Measurements from ENCODE around the gene ROR1.

DNA sequence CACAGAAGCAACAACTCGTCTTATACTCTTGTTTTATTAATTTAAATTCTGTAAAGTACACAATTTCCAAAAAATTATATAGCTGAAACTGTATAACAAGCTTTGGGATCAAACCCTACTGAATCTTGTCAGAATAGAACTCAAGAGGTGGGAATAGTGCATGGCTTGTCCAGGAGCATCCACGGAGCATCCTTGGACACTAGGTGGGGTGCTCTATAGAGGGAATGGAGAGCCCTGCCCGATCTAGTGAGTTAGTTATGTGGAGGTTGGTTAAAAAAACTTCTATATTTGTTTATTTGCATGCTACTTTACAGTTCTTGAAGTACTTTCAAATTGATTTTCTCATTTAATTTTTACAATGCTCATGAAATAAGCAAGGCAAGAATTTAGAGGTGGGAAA lies 28.3 kb downstream of the ROR1 start:
- TF ChIP-seq EZH2 (IDR thresholded peaks at IDR 0.05; ENCODE audit: low read length, missing control alignments) = no peak
- TF ChIP-seq, protein P1, sequence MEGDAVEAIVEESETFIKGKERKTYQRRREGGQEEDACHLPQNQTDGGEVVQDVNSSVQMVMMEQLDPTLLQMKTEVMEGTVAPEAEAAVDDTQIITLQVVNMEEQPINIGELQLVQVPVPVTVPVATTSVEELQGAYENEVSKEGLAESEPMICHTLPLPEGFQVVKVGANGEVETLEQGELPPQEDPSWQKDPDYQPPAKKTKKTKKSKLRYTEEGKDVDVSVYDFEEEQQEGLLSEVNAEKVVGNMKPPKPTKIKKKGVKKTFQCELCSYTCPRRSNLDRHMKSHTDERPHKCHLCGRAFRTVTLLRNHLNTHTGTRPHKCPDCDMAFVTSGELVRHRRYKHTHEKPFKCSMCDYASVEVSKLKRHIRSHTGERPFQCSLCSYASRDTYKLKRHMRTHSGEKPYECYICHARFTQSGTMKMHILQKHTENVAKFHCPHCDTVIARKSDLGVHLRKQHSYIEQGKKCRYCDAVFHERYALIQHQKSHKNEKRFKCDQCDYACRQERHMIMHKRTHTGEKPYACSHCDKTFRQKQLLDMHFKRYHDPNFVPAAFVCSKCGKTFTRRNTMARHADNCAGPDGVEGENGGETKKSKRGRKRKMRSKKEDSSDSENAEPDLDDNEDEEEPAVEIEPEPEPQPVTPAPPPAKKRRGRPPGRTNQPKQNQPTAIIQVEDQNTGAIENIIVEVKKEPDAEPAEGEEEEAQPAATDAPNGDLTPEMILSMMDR (conservative IDR thresholded peaks at IDR 0.05 in 1 of 2, IDR thresholded peaks at IDR 0.05 in 1 of 2; ENCODE audit: low read depth in 1 of 2, low read length in 2 of 2) = no peak
